ENCODE measurements around the gene AREG.
"Not testable (repeated sequence)": the region's sequence is repeated elsewhere in the genome, so short reads cannot be mapped to it uniquely, and the experiment has no call there.

The AREG gene, protein sequence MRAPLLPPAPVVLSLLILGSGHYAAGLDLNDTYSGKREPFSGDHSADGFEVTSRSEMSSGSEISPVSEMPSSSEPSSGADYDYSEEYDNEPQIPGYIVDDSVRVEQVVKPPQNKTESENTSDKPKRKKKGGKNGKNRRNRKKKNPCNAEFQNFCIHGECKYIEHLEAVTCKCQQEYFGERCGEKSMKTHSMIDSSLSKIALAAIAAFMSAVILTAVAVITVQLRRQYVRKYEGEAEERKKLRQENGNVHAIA

DNA sequence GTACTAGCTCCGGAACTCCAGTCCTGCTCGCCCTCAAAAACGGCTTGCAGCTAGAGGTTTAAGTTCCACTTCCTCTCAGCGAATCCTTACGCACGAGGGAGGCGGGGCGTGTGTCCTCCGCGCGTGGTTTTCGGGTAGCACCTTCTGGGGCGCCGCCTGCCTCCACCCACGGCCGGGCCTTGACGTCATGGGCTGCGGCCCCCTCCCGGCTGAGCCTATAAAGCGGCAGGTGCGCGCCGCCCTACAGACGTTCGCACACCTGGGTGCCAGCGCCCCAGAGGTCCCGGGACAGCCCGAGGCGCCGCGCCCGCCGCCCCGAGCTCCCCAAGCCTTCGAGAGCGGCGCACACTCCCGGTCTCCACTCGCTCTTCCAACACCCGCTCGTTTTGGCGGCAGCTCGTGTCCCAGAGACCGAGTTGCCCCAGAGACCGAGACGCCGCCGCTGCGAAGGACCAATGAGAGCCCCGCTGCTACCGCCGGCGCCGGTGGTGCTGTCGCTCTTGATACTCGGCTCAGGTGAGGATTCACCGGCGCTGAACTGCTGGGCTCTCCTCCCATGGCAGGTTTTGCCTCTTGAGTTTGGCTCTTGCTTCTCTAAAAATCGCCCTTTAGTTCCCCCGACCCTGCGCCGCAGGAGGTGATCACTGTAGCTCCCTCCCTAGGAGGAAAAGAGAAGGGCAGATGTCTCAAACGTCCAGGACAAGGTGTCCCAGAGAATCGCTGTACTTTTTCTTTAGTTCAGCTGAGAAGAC, at the start of gene AREG:
Gene AREG, plus strand, starts transcription at position 246 of the 752 bp plus-strand sequence. Its CDS starts 210 bp downstream, at position 456.
- peak within 1 kb of the TSS; percentile 64 for H3K4me3 ChIP-seq (replicated peaks; ENCODE audit: low read depth, low read length)
- TF ChIP-seq, protein P1, sequence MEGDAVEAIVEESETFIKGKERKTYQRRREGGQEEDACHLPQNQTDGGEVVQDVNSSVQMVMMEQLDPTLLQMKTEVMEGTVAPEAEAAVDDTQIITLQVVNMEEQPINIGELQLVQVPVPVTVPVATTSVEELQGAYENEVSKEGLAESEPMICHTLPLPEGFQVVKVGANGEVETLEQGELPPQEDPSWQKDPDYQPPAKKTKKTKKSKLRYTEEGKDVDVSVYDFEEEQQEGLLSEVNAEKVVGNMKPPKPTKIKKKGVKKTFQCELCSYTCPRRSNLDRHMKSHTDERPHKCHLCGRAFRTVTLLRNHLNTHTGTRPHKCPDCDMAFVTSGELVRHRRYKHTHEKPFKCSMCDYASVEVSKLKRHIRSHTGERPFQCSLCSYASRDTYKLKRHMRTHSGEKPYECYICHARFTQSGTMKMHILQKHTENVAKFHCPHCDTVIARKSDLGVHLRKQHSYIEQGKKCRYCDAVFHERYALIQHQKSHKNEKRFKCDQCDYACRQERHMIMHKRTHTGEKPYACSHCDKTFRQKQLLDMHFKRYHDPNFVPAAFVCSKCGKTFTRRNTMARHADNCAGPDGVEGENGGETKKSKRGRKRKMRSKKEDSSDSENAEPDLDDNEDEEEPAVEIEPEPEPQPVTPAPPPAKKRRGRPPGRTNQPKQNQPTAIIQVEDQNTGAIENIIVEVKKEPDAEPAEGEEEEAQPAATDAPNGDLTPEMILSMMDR (IDR thresholded peaks at IDR 0.05; ENCODE audit: low read depth, low read length, missing control alignments), result peak; percentile 57
- DNase-seq (ENCODE audit: extremely low read depth, low read depth), result peak; percentile 17

DNA sequence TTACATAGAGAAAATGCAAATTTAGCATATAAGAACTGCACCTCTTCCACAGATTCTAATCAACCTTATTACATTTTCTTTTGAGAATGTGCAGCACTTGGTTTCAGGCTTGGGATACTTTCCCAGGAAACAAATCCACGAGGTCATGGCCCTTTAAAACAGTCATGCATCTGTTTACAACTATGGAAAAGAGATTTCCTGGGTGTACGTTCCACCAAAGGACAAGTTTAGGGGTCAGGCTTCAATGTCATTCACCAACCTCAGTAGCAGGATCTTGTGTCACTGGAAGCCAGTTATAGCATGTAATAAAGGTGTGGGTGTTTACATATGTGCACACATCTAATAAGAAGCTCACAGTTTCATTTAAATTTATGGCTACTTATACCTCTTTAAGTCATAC, 49.3 kb upstream of the AREG start:
- TF ChIP-seq, protein P1 (IDR thresholded peaks at IDR 0.05; ENCODE audit: low read depth, low read length, missing control alignments), result no peak
- DNase-seq (ENCODE audit: extremely low read depth, low read depth), result no peak
- no peak overlapping the region for H3K4me3 ChIP-seq (replicated peaks; ENCODE audit: low read depth, low read length)

DNA sequence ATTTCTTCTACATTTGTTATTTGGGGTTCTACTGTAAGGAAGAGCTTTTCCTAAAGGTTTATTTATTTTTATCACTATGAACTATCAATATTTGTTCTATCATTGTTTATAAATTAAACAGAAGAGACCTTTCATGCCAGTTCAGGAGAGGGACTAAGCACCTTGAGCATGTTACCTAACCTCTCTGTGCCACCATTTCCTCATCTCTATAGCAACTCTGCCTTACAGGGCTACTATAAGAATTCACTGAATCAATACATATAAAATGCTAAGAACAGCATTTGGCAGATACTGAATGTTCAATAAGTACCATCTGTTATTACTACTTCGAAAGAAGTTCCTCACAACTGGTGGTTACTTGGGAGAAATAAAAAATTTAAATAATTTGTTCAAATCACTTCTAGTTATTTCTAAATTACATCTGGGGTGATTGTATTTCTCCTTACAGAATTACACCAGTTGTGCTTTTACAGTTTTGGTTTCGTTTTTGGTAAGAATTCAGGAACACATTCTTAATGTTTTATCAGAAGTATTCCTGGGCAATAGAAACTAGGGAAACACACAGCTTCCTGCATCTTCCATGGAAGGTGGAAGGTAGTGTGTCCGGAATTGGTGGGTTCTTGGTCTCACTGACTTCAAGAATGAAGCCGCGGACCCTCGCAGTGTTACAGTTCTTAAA, 47.0 kb upstream of the AREG start:
- no peak overlapping the region for H3K4me3 ChIP-seq (replicated peaks; ENCODE audit: low read depth, low read length)
- TF ChIP-seq, protein P1 (IDR thresholded peaks at IDR 0.05; ENCODE audit: low read depth, low read length, missing control alignments), result no peak
- no peak for DNase-seq (ENCODE audit: extremely low read depth, low read depth)

DNA sequence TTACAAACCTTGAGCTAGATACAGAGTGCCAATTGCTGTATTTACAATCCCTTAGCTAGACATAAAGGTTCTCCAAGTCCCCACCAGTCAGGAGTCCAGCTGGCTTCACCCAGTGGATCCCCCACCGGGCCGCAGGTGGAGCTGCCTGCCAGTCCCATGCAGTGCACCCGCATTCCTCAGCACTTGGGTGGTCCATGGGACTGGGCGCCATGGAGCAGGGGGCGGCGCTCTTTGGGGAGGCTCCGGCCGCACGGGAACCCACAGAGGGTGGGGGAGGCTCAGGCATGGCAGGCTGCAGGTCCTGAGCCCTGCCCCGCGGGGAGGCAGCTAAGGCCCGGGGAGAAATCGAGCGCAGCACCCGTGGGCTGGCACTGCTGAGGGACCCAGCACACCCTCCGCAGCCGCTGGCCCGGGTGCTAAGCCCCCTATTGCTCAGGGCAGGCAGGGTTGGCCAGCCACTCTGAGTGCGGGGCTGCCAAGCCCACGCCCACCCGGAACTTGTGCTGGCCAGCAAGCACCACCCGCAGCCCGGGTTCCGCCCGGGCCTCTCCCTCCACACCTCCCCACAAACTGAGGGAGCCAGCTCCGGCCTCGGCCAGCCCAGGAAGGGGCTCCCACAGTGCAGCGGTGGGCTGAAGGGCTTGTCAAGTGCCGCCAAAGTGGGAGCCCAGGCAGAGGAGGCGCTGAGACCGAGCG, 45.9 kb upstream of the AREG start:
- not testable (repeated sequence) for DNase-seq (ENCODE audit: extremely low read depth, low read depth); H3K4me3 ChIP-seq (replicated peaks; ENCODE audit: low read depth, low read length)

DNA sequence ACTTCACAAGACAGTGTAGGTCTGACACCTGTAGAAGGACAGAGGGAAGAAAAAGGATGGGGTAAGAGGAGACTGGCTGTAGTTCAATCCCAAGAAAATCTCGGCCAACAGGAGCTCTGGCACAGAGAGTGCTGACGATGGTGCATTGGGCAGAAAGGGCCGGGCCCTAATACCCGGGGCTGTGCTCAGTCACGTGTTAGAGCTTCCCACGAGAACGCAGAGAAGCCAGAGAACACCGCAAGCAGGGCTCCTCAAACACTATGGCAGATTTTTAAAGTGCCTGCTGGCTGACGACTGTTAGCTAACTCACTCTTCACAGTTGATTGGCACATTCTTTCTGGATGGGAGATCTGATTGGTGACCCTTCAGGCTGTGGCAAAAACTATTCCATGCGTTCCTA, 44.5 kb upstream of the AREG start:
- TF ChIP-seq, protein P1 (IDR thresholded peaks at IDR 0.05; ENCODE audit: low read depth, low read length, missing control alignments), result no peak
- DNase-seq (ENCODE audit: extremely low read depth, low read depth), result no peak
- no peak overlapping the region for H3K4me3 ChIP-seq (replicated peaks; ENCODE audit: low read depth, low read length)

DNA sequence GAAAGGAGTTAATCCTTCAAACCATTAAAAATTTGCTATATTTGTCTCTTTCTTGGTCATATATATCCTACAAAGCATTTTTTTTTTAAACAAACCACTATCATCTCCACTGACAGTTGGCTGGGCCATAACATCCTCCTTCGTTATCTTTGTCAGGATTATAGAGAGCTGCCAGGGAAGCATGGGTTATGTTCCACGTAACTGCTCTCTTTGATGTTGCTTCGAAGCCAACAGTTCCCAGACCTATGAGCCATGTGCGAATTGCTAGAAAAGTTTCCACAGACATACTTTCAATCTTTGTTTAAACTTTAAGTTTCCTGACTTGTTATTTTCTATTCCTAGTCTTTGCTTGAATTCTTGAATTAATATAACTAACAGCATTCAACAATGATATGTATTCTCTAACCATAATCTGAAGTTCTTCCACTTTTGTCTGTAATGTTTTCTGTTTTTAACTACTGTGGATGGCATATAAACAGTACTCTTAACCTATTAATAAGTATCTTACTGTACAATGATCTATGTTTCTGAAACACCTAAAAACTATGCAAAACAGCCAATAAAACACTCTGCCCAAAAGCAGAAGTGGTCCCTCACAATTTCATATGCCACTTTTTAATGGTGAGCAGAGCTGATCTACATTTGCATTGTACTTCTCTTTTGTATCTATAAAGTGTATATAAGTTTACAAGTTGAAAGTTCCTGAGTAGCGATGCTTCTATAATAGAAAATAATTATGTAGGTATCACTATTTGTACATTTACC, 42.1 kb upstream of the AREG start:
- DNase-seq (ENCODE audit: extremely low read depth, low read depth), result no peak
- TF ChIP-seq, protein P1 (IDR thresholded peaks at IDR 0.05; ENCODE audit: low read depth, low read length, missing control alignments), result no peak
- no peak overlapping the region for H3K4me3 ChIP-seq (replicated peaks; ENCODE audit: low read depth, low read length)

Data from HFF-Myc (cell line).